ENCODE data around the gene RAD54L.
"Not testable (repeated sequence)": the region's sequence is repeated elsewhere in the genome, so short reads cannot be mapped to it uniquely, and the experiment has no call there.

RAD54L gene

DNA sequence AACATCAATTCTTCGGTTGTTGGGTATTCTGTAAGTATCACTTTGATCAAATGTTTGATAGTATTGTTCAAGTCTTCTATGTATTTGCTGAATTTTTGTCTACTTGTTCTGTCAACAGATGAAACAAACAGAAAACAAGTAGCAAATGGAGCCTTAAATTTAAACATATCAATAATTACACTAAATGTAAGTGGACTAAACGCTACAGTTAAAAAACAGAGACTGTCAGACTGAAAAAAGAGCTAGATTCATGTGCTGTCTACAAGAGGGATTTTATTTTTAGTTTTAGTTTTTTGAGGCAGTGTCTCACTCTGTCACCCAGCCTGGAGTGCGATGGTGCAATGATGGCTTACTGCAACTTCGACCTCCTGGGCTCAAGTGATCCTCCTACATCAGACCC is 10.7 kb upstream of the RAD54L start:
- TF ChIP-seq, protein P1, sequence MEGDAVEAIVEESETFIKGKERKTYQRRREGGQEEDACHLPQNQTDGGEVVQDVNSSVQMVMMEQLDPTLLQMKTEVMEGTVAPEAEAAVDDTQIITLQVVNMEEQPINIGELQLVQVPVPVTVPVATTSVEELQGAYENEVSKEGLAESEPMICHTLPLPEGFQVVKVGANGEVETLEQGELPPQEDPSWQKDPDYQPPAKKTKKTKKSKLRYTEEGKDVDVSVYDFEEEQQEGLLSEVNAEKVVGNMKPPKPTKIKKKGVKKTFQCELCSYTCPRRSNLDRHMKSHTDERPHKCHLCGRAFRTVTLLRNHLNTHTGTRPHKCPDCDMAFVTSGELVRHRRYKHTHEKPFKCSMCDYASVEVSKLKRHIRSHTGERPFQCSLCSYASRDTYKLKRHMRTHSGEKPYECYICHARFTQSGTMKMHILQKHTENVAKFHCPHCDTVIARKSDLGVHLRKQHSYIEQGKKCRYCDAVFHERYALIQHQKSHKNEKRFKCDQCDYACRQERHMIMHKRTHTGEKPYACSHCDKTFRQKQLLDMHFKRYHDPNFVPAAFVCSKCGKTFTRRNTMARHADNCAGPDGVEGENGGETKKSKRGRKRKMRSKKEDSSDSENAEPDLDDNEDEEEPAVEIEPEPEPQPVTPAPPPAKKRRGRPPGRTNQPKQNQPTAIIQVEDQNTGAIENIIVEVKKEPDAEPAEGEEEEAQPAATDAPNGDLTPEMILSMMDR (IDR thresholded peaks at IDR 0.05; ENCODE audit: low read depth, low read length) = no peak
- in situ Hi-C loops (cut with HindIII; ENCODE audit: low sequenced_read_pairs) = no loop called here
- DNase-seq (ENCODE audit: low read depth, low spot score) = no peak
- no peak overlapping the region for H3K4me3 ChIP-seq (ENCODE audit: low read depth, low read length)

DNA sequence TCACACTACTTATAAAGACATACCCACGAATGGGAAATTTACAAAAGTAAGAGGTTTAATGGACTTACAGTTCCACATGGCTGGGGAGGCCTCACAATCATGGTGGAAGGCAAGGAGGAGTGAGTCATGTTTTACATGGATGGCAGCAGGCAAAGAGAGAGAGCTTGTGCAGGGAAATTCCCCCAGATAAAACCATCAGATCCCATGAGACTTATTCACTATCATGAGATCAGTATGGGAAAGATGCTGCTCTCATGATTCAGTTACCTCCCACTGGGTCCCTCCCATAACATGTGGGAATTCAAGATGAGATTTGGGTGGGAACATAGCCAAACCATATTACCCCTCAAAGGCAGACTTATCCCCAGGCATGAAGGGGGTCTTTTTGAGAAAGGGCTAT is 8.7 kb upstream of the RAD54L start:
- DNase-seq (ENCODE audit: low read depth, low spot score) = peak; percentile 34
- H3K4me3 ChIP-seq (ENCODE audit: low read depth, low read length); in situ Hi-C loops (cut with HindIII; ENCODE audit: low sequenced_read_pairs): not testable (repeated sequence)

DNA sequence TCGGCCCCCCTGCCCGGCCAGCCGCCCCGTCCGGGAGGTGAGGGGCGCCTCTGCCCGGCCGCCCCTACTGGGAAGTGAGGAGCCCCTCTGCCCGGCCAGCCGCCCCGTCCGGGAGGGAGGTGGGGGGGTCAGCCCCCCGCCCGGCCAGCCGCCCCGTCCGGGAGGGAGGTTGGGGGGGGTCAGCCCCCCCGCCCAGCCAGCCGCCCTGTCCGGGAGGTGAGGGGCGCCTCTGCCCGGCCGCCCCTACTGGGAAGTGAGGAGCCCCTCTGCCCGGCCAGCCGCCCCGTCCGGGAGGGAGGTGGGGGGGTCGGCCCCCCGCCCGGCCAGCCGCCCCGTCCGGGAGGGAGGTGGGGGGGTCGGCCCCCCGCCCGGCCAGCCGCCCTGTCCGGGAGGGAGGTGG is 5.8 kb upstream of the RAD54L start:
- DNase-seq (ENCODE audit: low read depth, low spot score); H3K4me3 ChIP-seq (ENCODE audit: low read depth, low read length); in situ Hi-C loops (cut with HindIII; ENCODE audit: low sequenced_read_pairs): not testable (repeated sequence)

DNA sequence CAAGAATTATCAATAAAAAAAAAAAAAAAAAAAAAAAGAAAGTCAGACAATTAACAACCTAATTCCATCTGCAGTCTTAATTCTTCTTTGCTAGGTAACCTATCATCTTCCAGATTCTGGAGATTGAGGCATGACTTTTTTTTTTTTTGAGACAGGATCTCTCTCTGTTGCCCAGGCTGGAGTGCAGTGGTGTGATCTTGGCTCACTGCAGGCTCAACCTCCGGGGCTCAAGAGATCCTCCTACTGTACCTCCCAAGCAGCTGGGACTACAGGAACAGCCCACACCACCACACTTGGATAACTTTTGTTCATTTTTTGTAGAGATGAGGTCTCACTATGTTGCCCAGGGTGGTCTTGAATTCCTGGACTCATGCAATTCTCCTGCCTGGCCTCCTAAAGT is 4.6 kb upstream of the RAD54L start:
- no peak for DNase-seq (ENCODE audit: low read depth, low spot score)
- no peak overlapping the region for H3K4me3 ChIP-seq (ENCODE audit: low read depth, low read length)
- in situ Hi-C loops (cut with HindIII; ENCODE audit: low sequenced_read_pairs) = no loop called here
- TF ChIP-seq, protein P1 (IDR thresholded peaks at IDR 0.05; ENCODE audit: low read depth, low read length) = no peak

DNA sequence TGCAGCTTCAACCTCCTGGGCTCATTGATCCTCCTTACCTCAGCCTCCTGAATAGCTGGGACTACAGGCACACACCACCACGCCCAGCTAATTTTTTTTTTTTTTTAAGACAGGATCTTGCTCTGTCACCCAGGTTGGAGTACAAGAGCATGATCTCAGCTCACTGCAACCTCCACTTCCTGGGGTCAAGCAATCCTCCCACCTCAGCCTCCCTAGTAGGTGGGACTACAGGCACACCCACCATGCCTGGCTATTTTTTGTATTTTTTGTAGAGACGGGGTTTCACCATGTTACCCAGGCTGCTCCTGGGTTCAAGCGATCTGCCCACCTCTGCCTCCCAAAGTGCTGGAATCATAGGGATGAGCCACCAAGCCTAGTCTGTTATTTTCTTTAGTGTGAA is 3.7 kb upstream of the RAD54L start:
- H3K4me3 ChIP-seq (ENCODE audit: low read depth, low read length); in situ Hi-C loops (cut with HindIII; ENCODE audit: low sequenced_read_pairs); DNase-seq (ENCODE audit: low read depth, low spot score): not testable (repeated sequence)

DNA sequence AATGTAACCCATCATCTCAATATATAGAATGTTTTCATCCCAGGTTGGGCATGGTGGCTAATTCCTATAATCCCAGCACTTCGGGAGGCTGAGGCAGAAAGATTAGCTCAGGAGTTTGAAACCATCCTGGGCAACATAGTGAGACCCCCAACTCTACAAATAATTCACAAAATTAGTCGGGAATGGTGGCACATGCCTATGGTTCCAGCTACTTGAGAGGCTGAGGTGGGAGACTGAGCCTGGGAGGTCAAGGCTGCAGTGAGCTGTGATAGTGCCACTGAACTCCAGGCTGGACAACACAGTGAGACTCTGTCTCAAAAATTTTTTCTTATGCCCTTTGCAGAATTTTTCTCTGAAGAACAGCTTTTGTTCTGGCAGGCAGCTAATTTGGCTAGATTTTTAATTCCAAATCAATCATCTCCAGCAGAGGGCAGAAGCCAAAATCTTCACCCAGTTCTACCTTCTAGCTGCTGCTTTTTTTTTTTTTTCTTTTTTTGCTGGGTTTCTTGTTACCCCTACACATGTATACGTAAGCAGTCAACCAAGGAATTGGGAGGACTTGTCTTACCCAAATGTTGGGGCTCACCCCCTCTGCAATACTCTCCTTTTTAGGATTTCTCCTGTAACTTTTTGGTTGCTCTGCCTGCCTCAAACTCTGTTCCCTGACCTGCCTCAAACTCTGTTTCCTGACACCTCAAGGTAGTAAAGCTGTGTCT is 2.7 kb upstream of the RAD54L start:
- TF ChIP-seq, protein P1 (IDR thresholded peaks at IDR 0.05; ENCODE audit: low read depth, low read length) = peak; percentile 29
- no peak for DNase-seq (ENCODE audit: low read depth, low spot score)
- H3K4me3 ChIP-seq (ENCODE audit: low read depth, low read length) = no peak overlapping the region
- in situ Hi-C loops (cut with HindIII; ENCODE audit: low sequenced_read_pairs) = no loop called here

DNA sequence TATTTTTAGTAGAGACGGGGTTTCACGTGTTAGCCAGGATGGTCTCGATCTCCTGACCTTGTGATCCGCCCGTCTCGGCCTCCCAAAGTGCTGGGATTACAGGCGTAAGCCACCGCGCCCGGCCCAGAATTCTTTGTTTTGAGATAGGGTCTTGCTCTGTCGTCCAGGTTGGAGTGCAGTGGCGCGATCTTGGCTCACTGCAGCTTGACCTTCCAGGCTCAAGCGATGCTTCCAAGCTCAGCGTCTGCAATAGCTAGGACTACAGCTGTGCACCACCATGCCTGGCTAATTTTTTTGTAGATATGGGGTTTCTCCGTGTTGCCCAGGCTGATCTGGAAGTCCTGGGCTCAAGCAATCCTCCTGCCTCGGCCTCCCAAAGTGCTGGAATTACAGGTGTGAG is 1.4 kb upstream of the RAD54L start:
- DNase-seq (ENCODE audit: low read depth, low spot score); H3K4me3 ChIP-seq (ENCODE audit: low read depth, low read length); in situ Hi-C loops (cut with HindIII; ENCODE audit: low sequenced_read_pairs): not testable (repeated sequence)

DNA sequence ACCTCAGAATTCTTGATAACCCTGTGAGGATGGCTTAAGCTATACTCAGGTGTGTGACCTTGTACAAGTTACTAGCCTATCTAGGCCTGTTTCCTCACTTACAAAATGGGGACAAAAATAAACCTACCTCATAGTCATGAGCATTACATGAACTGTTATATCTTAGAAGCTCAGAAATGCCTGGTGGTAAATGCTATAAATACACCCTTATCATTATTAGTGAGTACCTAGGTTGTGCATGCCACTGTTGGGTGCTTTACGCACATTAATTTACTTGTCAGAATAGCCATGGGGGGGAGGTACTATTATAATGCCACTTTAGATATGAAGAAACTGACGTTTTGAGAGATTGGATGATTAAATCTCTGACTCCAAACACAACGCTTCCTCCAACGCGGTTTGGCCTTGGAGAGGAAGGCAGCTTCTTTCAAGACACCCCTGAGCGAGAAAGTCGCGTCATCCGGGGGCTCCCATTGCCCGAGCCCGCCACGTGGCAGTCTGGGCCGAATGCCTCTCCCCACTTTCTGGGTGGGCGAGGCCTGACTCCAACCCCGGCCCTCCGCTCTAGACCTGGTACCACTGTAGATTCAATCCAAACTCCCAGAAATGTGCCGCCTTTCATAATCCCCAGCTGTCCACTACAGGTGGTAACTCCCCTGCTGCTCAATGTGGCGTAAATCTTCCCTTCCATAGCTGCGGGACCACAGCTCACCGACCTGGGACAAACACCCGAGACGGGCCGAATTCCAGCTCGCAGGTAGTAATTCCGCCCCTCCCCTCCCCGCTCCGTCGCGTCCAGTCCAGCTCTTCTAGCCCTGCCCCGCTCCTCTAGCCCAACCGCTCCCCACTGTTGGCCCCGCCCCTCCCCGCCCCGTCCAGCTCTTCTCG is 771 bp upstream of the RAD54L start:
- no peak for DNase-seq (ENCODE audit: low read depth, low spot score)
- peak overlapping the region; percentile 71 for H3K4me3 ChIP-seq (ENCODE audit: low read depth, low read length)
- TF ChIP-seq, protein P1 (IDR thresholded peaks at IDR 0.05; ENCODE audit: low read depth, low read length) = no peak
- in situ Hi-C loops (cut with HindIII; ENCODE audit: low sequenced_read_pairs) = no loop called here
